Peyer's patch (tissue), 4 donors: Measurements from ENCODE around the gene CYP21A2. TPM values are rescaled to one million over a fixed set of nuclear protein-coding genes. Genes with fewer than 3 reads are reported as not detected.
"Not testable (repeated sequence)": the region's sequence is repeated elsewhere in the genome, so short reads cannot be mapped to it uniquely, and the experiment has no call there.

Source experiments
- DNase-seq, 3 donors: peaks; one replicate each; pipeline ENCODE4 v3.0.0-alpha.2; 2017 to 2019
- H3K27ac ChIP-seq, 4 donors: fragments of 200-600 bp; sonication (generic); one replicate each; pipeline ENCODE4 v1.5.1; 2016 to 2019
- H3K27me3 ChIP-seq, 2 donors: fragments of 200-600 bp; sonication (generic); one replicate each; pipeline ENCODE4 v1.5.1; 2019
- H3K36me3 ChIP-seq, 3 donors: fragments of 200-600 bp; sonication (generic); one replicate each; pipeline ENCODE4 v1.5.1; 2016 to 2019
- H3K4me1 ChIP-seq, 4 donors: fragments of 200-600 bp; sonication (generic); one replicate each; pipeline ENCODE4 v1.5.1; 2016 to 2019
- H3K4me3 ChIP-seq, 4 donors: fragments of 200-600 bp; sonication (generic); 1 replicate in 3 of 4; 2 replicates in 1 of 4; pipeline ENCODE4 v1.5.1; 2016 to 2019; ENCODE audit warnings: mild to moderate bottlenecking in 1 of 4
- H3K9me3 ChIP-seq, 4 donors: fragments of 200-600 bp; sonication (generic); one replicate each; pipeline ENCODE4 v1.5.1; 2016 to 2019; ENCODE audit warnings: mild to moderate bottlenecking in 1 of 4
- total RNA-seq, 4 donors: library from RNA; depleted of rRNA; stranded (reverse); fragments of >200 nt; gene quantifications; one replicate each; pipeline ENCODE4 v1.1.0, GENCODE V29; 2016

The CYP21A2 gene
- total RNA-seq, 4 donors from 2014 or later, result 1.2 TPM; not detected in 3

- H3K4me3 ChIP-seq, H3K9me3 ChIP-seq, H3K36me3 ChIP-seq, H3K27ac ChIP-seq, H3K27me3 ChIP-seq, H3K4me1 ChIP-seq: not testable (repeated sequence)
- DNase-seq, result peak in 1 of 3 donors; percentile 24
These were observed 27.2 kb upstream of the CYP21A2 start for GRCh38 chr6:32010856-32011530.

- H3K27me3 ChIP-seq, H3K9me3 ChIP-seq, H3K36me3 ChIP-seq, H3K27ac ChIP-seq, H3K4me1 ChIP-seq, H3K4me3 ChIP-seq: not testable (repeated sequence)
- peak in 2 of 3 donors; percentile 14 to 39 for DNase-seq
These were observed 25.1 kb upstream of the CYP21A2 start for GRCh38 chr6:32012941-32013617.

DNA sequence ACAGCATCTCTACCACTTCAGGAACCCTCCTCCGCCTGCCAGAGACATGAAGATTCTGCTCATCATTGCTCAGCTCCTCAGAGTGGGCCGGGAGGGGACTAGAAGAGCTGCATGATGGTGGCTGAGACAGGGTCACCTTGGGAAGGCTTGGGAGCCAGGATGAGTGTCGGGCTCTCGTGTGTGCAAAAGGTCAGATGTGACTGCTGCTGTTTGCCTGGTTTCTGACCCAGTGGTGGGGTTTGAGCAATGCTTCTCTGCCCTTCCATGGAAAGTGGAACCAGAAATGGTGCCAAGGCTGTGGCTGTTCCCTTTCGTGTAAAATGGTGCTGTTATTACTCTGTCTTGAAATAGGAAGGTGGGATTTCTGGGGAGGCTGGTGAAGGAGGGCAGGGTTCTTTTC, 24.5 kb upstream of the CYP21A2 start:
- H3K4me3 ChIP-seq, H3K9me3 ChIP-seq, H3K27me3 ChIP-seq, DNase-seq, H3K36me3 ChIP-seq, H3K4me1 ChIP-seq, H3K27ac ChIP-seq: not testable (repeated sequence)

- not testable (repeated sequence) for H3K27ac ChIP-seq, H3K4me3 ChIP-seq, H3K27me3 ChIP-seq, H3K36me3 ChIP-seq, H3K4me1 ChIP-seq, DNase-seq, H3K9me3 ChIP-seq
These were observed 23.7 kb upstream of the CYP21A2 start, which contains the start of gene C4B for GRCh38 chr6:32014547-32014946. Gene C4B, plus strand, starts transcription at chr6:32014795. Its CDS starts 51 bp downstream, at chr6:32014846.

GRCh38 chr6:32022100-32022499, 16.1 kb upstream of the CYP21A2 start:
- not testable (repeated sequence) for H3K4me3 ChIP-seq, H3K27ac ChIP-seq, H3K36me3 ChIP-seq, DNase-seq, H3K9me3 ChIP-seq, H3K4me1 ChIP-seq, H3K27me3 ChIP-seq

GRCh38 chr6:32028631-32029030, 9.6 kb upstream of the CYP21A2 start:
- not testable (repeated sequence) for H3K36me3 ChIP-seq, H3K27ac ChIP-seq, H3K4me1 ChIP-seq, H3K4me3 ChIP-seq, H3K27me3 ChIP-seq, H3K9me3 ChIP-seq
- peak in 1 of 3 donors; percentile 9 for DNase-seq

DNA sequence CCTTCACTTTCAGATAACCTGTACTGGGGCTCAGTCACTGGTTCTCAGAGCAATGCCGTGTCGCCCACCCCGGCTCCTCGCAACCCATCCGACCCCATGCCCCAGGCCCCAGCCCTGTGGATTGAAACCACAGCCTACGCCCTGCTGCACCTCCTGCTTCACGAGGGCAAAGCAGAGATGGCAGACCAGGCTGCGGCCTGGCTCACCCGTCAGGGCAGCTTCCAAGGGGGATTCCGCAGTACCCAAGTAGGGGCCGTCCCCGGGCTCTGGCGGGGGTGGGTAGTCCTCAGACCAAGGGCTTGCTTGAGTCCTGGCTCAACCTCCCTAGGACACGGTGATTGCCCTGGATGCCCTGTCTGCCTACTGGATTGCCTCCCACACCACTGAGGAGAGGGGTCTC, 8.7 kb upstream of the CYP21A2 start:
- H3K27me3 ChIP-seq, H3K9me3 ChIP-seq, H3K4me1 ChIP-seq, H3K36me3 ChIP-seq, H3K27ac ChIP-seq, H3K4me3 ChIP-seq: not testable (repeated sequence)
- DNase-seq, result peak in 1 of 3 donors; percentile 24

- H3K4me1 ChIP-seq, DNase-seq, H3K27ac ChIP-seq, H3K4me3 ChIP-seq, H3K27me3 ChIP-seq, H3K9me3 ChIP-seq, H3K36me3 ChIP-seq: not testable (repeated sequence)
These were observed 2.8 kb upstream of the CYP21A2 start for GRCh38 chr6:32035283-32036013.

DNA sequence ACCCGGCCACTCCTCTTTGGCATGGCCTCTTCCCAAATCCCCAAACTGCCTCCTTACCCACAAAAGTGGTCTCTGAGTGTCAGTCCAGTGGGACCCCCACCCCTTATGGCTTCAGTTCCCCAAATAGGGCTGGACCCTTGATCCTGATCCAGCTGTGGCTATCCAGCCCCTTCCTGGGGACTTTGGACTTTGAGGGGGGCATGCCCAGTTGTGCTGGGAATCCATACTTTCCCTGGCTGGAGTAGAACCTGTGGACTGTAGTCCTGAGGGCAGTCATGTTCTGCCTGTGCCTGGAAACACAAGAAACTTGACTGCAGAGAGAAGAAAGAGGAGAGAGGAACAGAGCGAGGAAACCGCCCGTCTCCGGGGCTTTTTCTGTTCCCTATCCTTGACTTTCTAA, 1.1 kb upstream of the CYP21A2 start:
- H3K27me3 ChIP-seq, H3K9me3 ChIP-seq, H3K36me3 ChIP-seq, H3K4me1 ChIP-seq, H3K27ac ChIP-seq, H3K4me3 ChIP-seq, DNase-seq: not testable (repeated sequence)

DNA sequence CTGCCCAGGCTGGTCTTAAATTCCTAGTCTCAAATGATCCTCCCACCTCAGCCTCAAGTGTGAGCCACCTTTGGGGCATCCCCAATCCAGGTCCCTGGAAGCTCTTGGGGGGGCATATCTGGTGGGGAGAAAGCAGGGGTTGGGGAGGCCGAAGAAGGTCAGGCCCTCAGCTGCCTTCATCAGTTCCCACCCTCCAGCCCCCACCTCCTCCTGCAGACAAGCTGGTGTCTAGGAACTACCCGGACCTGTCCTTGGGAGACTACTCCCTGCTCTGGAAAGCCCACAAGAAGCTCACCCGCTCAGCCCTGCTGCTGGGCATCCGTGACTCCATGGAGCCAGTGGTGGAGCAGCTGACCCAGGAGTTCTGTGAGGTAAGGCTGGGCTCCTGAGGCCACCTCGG, 663 bp downstream of the CYP21A2 start:
- not testable (repeated sequence) for H3K4me3 ChIP-seq, H3K27ac ChIP-seq, H3K9me3 ChIP-seq, DNase-seq, H3K27me3 ChIP-seq, H3K4me1 ChIP-seq, H3K36me3 ChIP-seq

DNA sequence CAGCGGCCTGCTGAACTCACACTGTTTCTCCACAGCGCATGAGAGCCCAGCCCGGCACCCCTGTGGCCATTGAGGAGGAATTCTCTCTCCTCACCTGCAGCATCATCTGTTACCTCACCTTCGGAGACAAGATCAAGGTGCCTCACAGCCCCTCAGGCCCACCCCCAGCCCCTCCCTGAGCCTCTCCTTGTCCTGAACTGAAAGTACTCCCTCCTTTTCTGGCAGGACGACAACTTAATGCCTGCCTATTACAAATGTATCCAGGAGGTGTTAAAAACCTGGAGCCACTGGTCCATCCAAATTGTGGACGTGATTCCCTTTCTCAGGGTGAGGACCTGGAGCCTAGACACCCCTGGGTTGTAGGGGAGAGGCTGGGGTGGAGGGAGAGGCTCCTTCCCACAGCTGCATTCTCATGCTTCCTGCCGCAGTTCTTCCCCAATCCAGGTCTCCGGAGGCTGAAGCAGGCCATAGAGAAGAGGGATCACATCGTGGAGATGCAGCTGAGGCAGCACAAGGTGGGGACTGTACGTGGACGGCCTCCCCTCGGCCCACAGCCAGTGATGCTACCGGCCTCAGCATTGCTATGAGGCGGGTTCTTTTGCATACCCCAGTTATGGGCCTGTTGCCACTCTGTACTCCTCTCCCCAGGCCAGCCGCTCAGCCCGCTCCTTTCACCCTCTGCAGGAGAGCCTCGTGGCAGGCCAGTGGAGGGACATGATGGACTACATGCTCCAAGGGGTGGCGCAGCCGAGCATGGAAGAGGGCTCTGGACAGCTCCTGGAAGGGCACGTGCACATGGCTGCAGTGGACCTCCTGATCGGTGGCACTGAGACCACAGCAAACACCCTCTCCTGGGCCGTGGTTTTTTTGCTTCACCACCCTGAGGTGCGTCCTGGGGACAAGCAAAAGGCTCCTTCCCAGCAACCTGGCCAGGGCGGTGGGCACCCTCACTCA, 1.4 kb downstream of the CYP21A2 start:
- H3K9me3 ChIP-seq, H3K4me3 ChIP-seq, H3K4me1 ChIP-seq, H3K36me3 ChIP-seq, H3K27me3 ChIP-seq, H3K27ac ChIP-seq, DNase-seq: not testable (repeated sequence)

DNA sequence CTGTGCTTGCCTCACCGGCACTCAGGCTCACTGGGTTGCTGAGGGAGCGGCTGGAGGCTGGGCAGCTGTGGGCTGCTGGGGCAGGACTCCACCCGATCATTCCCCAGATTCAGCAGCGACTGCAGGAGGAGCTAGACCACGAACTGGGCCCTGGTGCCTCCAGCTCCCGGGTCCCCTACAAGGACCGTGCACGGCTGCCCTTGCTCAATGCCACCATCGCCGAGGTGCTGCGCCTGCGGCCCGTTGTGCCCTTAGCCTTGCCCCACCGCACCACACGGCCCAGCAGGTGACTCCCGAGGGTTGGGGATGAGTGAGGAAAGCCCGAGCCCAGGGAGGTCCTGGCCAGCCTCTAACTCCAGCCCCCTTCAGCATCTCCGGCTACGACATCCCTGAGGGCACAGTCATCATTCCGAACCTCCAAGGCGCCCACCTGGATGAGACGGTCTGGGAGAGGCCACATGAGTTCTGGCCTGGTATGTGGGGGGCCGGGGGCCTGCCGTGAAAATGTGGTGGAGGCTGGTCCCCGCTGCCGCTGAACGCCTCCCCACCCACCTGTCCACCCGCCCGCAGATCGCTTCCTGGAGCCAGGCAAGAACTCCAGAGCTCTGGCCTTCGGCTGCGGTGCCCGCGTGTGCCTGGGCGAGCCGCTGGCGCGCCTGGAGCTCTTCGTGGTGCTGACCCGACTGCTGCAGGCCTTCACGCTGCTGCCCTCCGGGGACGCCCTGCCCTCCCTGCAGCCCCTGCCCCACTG, 2.3 kb downstream of the CYP21A2 start:
- not testable (repeated sequence) for H3K4me1 ChIP-seq, H3K27me3 ChIP-seq, H3K27ac ChIP-seq, H3K4me3 ChIP-seq, H3K9me3 ChIP-seq, DNase-seq, H3K36me3 ChIP-seq

DNA sequence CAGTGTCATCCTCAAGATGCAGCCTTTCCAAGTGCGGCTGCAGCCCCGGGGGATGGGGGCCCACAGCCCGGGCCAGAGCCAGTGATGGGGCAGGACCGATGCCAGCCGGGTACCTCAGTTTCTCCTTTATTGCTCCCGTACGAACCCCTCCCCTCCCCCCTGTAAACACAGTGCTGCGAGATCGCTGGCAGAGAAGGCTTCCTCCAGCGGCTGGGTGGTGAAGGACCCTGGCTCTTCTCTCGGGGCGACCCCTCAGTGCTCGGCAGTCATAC, 2.8 kb downstream of the CYP21A2 start:
- not testable (repeated sequence) for H3K36me3 ChIP-seq, H3K4me3 ChIP-seq, H3K27ac ChIP-seq, H3K4me1 ChIP-seq, H3K9me3 ChIP-seq, DNase-seq, H3K27me3 ChIP-seq

- H3K27ac ChIP-seq, H3K4me1 ChIP-seq, H3K4me3 ChIP-seq, H3K36me3 ChIP-seq, DNase-seq, H3K9me3 ChIP-seq, H3K27me3 ChIP-seq: not testable (repeated sequence)
These were observed 3.2 kb downstream of the CYP21A2 start for GRCh38 chr6:32041385-32041784.
